Measurements from ENCODE around the gene PCNX2.
"Not testable (repeated sequence)": the region's sequence is repeated elsewhere in the genome, so short reads cannot be mapped to it uniquely, and the experiment has no call there.

The PCNX2 gene

GRCh38 chr1:233227930-233228465 is 67.5 kb downstream of the PCNX2 start:
- DNase-seq (ENCODE audit: low read depth in 1 of 2, low spot score in 1 of 2) = no peak

GRCh38 chr1:233224311-233224710 is 71.2 kb downstream of the PCNX2 start:
- DNase-seq (ENCODE audit: low read depth in 1 of 2, low spot score in 1 of 2) = no peak

- no peak for DNase-seq (ENCODE audit: low read depth in 1 of 2, low spot score in 1 of 2)
These were observed 77.7 kb downstream of the PCNX2 start for GRCh38 chr1:233217832-233218231.

GRCh38 chr1:233216009-233216408 is 79.5 kb downstream of the PCNX2 start:
- no peak for DNase-seq (ENCODE audit: low read depth in 1 of 2, low spot score in 1 of 2)

GRCh38 chr1:233215135-233215760 is 80.3 kb downstream of the PCNX2 start:
- DNase-seq (ENCODE audit: low read depth in 1 of 2, low spot score in 1 of 2) = no peak

- no peak for DNase-seq (ENCODE audit: low read depth in 1 of 2, low spot score in 1 of 2)
These were observed 83.9 kb downstream of the PCNX2 start for GRCh38 chr1:233211595-233211994.

- no peak for DNase-seq (ENCODE audit: low read depth in 1 of 2, low spot score in 1 of 2)
These were observed 84.4 kb downstream of the PCNX2 start for GRCh38 chr1:233211106-233211505.

- DNase-seq (ENCODE audit: low read depth in 1 of 2, low spot score in 1 of 2) = no peak
These were observed 86.0 kb downstream of the PCNX2 start for GRCh38 chr1:233209481-233209880.

- DNase-seq (ENCODE audit: low read depth in 1 of 2, low spot score in 1 of 2) = no peak
These were observed 86.8 kb downstream of the PCNX2 start for GRCh38 chr1:233208687-233209086.

- no peak for DNase-seq (ENCODE audit: low read depth in 1 of 2, low spot score in 1 of 2)
These were observed 97.6 kb downstream of the PCNX2 start for GRCh38 chr1:233197940-233198339.

GRCh38 chr1:233193741-233194140 is 101.8 kb downstream of the PCNX2 start:
- no peak for DNase-seq (ENCODE audit: low read depth in 1 of 2, low spot score in 1 of 2)

GRCh38 chr1:233190987-233191386 is 104.5 kb downstream of the PCNX2 start:
- DNase-seq (ENCODE audit: low read depth in 1 of 2, low spot score in 1 of 2) = no peak

- DNase-seq (ENCODE audit: low read depth in 1 of 2, low spot score in 1 of 2) = no peak
These were observed 106.0 kb downstream of the PCNX2 start for GRCh38 chr1:233189526-233189925.

- DNase-seq (ENCODE audit: low read depth in 1 of 2, low spot score in 1 of 2) = no peak
These were observed 107.5 kb downstream of the PCNX2 start for GRCh38 chr1:233188061-233188460.

- DNase-seq (ENCODE audit: low read depth in 1 of 2, low spot score in 1 of 2) = no peak
These were observed 112.1 kb downstream of the PCNX2 start for GRCh38 chr1:233183226-233184020.

GRCh38 chr1:233182587-233182986 is 112.9 kb downstream of the PCNX2 start:
- no peak for DNase-seq (ENCODE audit: low read depth in 1 of 2, low spot score in 1 of 2)

- no peak for DNase-seq (ENCODE audit: low read depth in 1 of 2, low spot score in 1 of 2)
These were observed 114.7 kb downstream of the PCNX2 start for GRCh38 chr1:233180641-233181364.

GRCh38 chr1:233179638-233180037 is 115.9 kb downstream of the PCNX2 start:
- not testable (repeated sequence) for DNase-seq (ENCODE audit: low read depth in 1 of 2, low spot score in 1 of 2)

GRCh38 chr1:233172201-233172600 is 123.3 kb downstream of the PCNX2 start:
- DNase-seq (ENCODE audit: low read depth in 1 of 2, low spot score in 1 of 2) = no peak

- no peak for DNase-seq (ENCODE audit: low read depth in 1 of 2, low spot score in 1 of 2)
These were observed 124.8 kb downstream of the PCNX2 start for GRCh38 chr1:233170741-233171140.

GRCh38 chr1:233168384-233168783 is 127.1 kb downstream of the PCNX2 start:
- DNase-seq (ENCODE audit: low read depth in 1 of 2, low spot score in 1 of 2) = no peak

GRCh38 chr1:233166896-233167295 is 128.6 kb downstream of the PCNX2 start:
- no peak for DNase-seq (ENCODE audit: low read depth in 1 of 2, low spot score in 1 of 2)
